Coronary artery (tissue), 2 donors: ENCODE results near the gene HSP90AB1.
"Not testable (repeated sequence)": the region's sequence is repeated elsewhere in the genome, so short reads cannot be mapped to it uniquely, and the experiment has no call there.

Experiments used
- DNase-seq: peaks from one replicate; pipeline ENCODE4 v3.0.0-alpha.2; 2017; ENCODE audit warnings: low spot score
- H3K27ac ChIP-seq, 2 donors: fragments of 200-600 bp; sonication (generic); one replicate each; pipeline ENCODE4 v1.5.1; 2016 to 2019
- H3K4me3 ChIP-seq: fragments of 200-600 bp; sonication (generic); 2 replicates; pipeline ENCODE4 v1.5.1; 2016; ENCODE audit warnings: mild to moderate bottlenecking, moderate library complexity
- TF ChIP-seq, protein P1 (sequence below): fragments of 200-600 bp; sonication (generic); IDR thresholded peaks from one replicate; pipeline ENCODE4 v1.5.1; 2019; ENCODE audit warnings: antibody characterized with exemption

The HSP90AB1 gene

DNA sequence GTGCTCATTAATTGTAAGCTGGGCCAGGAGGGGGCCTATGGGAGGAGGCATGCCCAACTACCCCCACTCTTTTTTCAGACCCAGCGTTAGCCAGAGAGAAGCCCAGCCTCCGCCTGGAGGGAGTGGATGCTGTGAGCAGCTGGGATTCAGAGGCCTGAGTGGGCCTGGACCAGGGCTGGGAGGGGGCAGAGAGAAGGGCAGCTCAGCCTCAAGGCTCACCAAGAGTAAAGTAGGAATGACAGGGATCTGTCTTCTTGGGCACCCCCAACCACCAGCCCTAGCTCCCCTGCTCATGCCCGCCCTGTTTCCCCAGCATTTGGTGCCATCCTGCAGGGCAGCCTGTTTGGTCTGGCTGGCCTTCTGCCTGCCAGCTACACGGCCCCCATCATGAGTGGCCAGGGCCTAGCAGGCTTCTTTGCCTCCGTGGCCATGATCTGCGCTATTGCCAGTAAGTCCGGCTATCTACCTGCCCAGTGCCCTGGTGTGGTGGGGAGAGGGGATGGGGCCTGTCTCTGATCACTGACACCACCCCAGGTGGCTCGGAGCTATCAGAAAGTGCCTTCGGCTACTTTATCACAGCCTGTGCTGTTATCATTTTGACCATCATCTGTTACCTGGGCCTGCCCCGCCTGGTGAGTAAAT is 16.7 kb upstream of the HSP90AB1 start:
- no peak for DNase-seq
- H3K4me3 ChIP-seq: no peak overlapping the region
- TF ChIP-seq, protein P1, sequence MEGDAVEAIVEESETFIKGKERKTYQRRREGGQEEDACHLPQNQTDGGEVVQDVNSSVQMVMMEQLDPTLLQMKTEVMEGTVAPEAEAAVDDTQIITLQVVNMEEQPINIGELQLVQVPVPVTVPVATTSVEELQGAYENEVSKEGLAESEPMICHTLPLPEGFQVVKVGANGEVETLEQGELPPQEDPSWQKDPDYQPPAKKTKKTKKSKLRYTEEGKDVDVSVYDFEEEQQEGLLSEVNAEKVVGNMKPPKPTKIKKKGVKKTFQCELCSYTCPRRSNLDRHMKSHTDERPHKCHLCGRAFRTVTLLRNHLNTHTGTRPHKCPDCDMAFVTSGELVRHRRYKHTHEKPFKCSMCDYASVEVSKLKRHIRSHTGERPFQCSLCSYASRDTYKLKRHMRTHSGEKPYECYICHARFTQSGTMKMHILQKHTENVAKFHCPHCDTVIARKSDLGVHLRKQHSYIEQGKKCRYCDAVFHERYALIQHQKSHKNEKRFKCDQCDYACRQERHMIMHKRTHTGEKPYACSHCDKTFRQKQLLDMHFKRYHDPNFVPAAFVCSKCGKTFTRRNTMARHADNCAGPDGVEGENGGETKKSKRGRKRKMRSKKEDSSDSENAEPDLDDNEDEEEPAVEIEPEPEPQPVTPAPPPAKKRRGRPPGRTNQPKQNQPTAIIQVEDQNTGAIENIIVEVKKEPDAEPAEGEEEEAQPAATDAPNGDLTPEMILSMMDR: no peak
- peak overlapping the region in 1 of 2 donors; percentile 87 for H3K27ac ChIP-seq

DNA sequence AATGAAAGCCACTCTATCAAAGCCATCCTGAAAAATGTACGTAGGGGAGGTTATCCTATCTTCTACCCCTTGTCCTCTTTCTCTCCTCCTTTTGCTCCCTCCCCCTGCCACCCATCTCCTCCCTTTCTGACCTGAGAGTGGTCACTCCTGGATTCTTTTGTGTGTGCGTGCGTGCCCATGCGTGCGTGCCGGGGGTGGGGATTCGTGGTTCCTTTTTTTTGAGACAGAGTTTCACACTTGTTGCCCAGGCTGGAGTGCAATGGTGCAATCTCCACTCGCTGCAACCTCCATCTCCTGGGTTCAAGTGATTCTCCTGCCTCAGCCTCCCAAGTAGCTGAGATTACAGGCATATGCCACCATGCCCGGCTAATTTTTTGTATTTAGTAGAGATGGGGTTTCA is 15.5 kb upstream of the HSP90AB1 start:
- not testable (repeated sequence) for DNase-seq
- H3K27ac ChIP-seq: peak overlapping the region in 1 of 2 donors; percentile 91

DNA sequence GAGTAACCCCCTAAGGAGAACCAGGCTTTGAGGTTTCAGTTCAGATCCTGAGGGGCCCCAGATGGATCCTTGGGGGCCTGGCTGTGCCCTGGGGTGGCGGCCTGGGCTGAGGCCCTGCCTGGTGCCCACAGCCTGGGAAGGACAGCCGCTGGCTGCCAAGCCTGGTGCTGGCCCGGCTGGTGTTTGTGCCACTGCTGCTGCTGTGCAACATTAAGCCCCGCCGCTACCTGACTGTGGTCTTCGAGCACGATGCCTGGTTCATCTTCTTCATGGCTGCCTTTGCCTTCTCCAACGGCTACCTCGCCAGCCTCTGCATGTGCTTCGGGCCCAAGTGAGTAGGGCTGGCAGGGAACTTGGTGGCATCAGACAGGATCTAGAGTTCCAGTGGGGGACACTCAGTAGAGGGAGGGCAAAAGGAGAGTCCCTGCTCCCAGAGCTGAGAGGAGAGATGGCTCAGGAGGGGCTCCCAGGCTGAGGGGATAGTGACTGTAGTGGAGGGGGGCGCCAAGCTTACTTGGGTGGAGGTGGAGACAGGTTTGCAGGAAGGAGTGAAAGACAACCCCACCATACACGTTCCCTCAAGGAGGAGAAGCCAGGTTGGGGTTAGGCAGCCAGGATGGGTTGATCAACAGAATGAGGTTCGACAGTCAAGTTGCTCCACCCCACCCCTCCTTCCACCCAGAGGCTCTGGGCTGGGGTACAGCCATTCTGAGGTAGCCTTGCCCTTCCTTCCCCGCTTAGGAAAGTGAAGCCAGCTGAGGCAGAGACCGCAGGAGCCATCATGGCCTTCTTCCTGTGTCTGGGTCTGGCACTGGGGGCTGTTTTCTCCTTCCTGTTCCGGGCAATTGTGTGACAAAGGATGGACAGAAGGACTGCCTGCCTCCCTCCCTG is 14.0 kb upstream of the HSP90AB1 start:
- no peak for DNase-seq
- peak overlapping the region; percentile 17 for H3K4me3 ChIP-seq
- H3K27ac ChIP-seq: peak overlapping the region; percentile 79 to 91
- TF ChIP-seq, protein P1: no peak

More for the DNA sequence above, 15.5 kb upstream of the HSP90AB1 start:
- H3K4me3 ChIP-seq: not testable (repeated sequence)

DNA sequence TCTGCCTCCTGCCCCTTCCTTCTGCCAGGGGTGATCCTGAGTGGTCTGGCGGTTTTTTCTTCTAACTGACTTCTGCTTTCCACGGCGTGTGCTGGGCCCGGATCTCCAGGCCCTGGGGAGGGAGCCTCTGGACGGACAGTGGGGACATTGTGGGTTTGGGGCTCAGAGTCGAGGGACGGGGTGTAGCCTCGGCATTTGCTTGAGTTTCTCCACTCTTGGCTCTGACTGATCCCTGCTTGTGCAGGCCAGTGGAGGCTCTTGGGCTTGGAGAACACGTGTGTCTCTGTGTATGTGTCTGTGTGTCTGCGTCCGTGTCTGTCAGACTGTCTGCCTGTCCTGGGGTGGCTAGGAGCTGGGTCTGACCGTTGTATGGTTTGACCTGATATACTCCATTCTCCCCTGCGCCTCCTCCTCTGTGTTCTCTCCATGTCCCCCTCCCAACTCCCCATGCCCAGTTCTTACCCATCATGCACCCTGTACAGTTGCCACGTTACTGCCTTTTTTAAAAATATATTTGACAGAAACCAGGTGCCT is 13.3 kb upstream of the HSP90AB1 start:
- TF ChIP-seq, protein P1: no peak
- Histone ChIP-seq H3K4me3 (peak overlapping the region; percentile 17), H3K27ac (peak overlapping the region; percentile 79 to 91)
- DNase-seq: no peak

DNA sequence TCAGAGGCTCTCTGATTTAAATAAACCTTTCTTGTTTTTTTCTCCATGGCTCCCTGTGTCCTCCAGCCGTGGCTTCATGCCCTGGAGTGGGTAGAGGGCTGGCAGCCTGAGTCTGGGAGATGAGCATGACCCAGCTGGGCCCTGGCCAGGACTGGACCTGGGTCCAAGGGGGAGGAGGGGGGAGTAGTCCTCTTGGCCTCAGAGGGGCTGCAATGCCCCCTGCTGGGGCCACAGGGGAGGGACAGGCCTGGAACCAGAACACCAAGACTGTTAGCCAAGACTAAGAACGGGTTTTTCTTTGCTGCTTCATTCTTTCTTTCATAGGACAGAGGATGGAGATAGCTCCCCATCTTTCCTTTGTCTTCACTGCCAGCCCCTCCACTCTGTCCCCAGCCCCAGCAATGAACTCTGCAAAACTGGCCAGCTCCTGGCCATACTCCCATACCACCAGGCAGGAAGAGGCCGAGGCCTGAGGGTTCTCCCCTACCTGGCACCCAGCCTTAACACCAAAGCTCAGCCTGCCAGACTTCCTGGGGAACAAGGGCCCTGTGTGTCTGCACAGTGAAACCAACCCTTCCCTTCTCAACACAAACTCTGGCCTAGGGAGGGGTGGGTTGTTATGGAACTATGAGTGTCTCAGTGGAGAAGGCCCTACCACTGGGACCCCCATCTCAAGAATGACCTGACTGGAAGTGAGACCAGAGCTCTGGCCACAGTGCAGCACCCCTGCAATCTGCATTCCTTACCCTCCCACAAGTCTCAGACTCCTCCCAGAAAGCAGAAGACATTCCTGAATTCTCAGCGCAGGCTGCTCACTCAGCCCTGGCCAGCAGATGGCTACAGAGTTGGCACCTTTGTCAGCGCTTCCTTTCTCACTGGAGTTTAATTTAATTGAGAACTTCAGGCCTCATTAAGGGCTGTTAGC is 12.5 kb upstream of the HSP90AB1 start:
- Histone ChIP-seq H3K27ac (peak overlapping the region; percentile 79 to 91), H3K4me3 (no peak overlapping the region)
- DNase-seq: peak; percentile 90
- TF ChIP-seq, protein P1: peak; percentile 82

DNA sequence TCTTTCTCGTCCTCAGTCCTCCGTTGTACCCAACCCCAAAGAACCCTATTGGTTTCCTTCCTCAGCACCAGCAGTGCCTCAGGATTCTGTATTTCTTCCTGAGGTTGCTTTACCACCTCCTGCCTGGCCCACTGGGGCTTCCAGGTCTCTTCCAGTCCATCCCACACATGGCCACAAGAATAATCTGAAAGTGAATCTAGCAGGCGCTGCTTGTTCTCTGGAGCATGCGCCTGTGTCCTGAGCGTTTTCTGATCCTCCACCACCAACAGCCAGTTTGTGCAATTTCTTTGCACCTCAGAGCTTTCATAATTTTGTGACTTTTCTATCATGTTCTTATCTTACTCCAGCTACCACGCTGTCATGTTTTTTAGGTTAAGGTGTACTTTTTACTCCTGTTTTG is 11.6 kb upstream of the HSP90AB1 start:
- Histone ChIP-seq H3K4me3 (no peak overlapping the region), H3K27ac (peak overlapping the region; percentile 79 to 91)
- TF ChIP-seq, protein P1: no peak
- no peak for DNase-seq
